ENCODE results near the gene POLR1D. TPM values are rescaled to one million over a fixed set of nuclear protein-coding genes. Genes with fewer than 3 reads are reported as not detected.

POLR1D gene
- total and polyA plus RNA-seq, 10 donors, result 64.2 to 134 (median 104) TPM

DNA sequence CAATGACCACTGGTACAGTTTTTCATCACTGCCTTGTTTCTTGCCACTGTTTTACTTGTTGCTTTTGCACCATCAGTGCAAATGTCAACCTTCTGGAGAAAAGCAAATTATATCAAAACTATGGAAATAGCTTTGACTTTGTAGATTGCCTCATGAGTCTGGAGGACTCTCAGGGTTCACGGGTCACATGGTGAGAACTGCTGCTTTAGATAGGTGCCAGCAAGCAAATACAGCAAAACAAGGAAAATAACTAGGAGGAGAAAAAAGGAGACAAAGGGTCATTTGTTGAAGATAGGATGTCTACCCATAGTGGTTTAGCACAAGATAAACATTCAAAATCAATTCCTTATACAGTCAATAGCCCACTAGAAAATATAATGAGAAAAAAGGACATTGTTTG lies 33.1 kb downstream of the POLR1D start:
- 94 to 100% (median 97%) methylated on average over 1 of the region's 1 CpG for WGBS, 5 donors
- H3K4me3 ChIP-seq, result no peak overlapping the region
- H3K27ac ChIP-seq, result no peak overlapping the region
- peaks cover 5 to 16% (median 14%) of the 10 kb centered on the region in 8 donors for H3K9me3 ChIP-seq
- no peaks in the 10 kb centered on the region for H3K4me1 ChIP-seq
- intact Hi-C loops (cut with DNase I; ENCODE audit: low total_unique reads), result no loop called here
- TF ChIP-seq, protein P1, sequence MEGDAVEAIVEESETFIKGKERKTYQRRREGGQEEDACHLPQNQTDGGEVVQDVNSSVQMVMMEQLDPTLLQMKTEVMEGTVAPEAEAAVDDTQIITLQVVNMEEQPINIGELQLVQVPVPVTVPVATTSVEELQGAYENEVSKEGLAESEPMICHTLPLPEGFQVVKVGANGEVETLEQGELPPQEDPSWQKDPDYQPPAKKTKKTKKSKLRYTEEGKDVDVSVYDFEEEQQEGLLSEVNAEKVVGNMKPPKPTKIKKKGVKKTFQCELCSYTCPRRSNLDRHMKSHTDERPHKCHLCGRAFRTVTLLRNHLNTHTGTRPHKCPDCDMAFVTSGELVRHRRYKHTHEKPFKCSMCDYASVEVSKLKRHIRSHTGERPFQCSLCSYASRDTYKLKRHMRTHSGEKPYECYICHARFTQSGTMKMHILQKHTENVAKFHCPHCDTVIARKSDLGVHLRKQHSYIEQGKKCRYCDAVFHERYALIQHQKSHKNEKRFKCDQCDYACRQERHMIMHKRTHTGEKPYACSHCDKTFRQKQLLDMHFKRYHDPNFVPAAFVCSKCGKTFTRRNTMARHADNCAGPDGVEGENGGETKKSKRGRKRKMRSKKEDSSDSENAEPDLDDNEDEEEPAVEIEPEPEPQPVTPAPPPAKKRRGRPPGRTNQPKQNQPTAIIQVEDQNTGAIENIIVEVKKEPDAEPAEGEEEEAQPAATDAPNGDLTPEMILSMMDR (IDR thresholded peaks at IDR 0.05 in 8 of 11, conservative IDR thresholded peaks at IDR 0.05 in 3 of 11), result no peak
- TF ChIP-seq POLR2AphosphoS5 (IDR thresholded peaks at IDR 0.05) (no peak), POLR2A (IDR thresholded peaks at IDR 0.05) (no peak)
- H3K27me3 ChIP-seq (replicated peaks in 1 of 7), result no peaks in the 10 kb centered on the region
- no peak for DNase-seq
- H3K36me3 ChIP-seq, result peaks cover 4 to 58% (median 19%) of the 10 kb centered on the region in 6 donors

DNA sequence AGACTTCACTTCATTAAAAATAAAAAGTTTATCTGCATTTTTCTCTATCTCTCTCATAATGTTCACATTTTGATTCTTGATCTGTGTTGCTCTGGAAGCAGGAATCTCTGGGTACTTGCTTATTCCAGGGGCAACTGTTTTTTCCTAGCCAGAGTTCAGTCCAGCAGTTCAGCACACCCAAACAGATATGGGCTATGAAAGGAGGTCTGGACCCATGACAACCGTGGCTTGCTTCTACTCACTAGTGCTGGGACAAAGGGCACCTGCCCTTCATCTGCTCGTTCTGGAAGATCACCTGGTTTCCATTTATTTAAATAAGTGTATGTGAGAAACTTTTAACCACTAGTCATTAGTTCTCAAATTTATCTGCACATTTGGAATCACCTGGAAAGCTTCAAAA lies 36.0 kb downstream of the POLR1D start:
- Histone ChIP-seq H3K9me3 (no peaks in the 10 kb centered on the region), H3K27me3 (replicated peaks in 1 of 7) (no peaks in the 10 kb centered on the region), H3K27ac (no peak overlapping the region), H3K4me3 (no peak overlapping the region), H3K36me3 (peaks cover 0 to 35% (median 8%) of the 10 kb centered on the region in 6 donors), H3K4me1 (no peaks in the 10 kb centered on the region)
- WGBS, 5 donors, result 86 to 94% (median 92%) methylated on average over 2 of the region's 2 CpGs
- TF ChIP-seq POLR2AphosphoS5 (IDR thresholded peaks at IDR 0.05) (no peak), POLR2A (IDR thresholded peaks at IDR 0.05) (no peak)
- TF ChIP-seq, protein P1 (IDR thresholded peaks at IDR 0.05 in 8 of 11, conservative IDR thresholded peaks at IDR 0.05 in 3 of 11), result no peak
- intact Hi-C loops (cut with DNase I; ENCODE audit: low total_unique reads), result no loop called here
- DNase-seq, result no peak

DNA sequence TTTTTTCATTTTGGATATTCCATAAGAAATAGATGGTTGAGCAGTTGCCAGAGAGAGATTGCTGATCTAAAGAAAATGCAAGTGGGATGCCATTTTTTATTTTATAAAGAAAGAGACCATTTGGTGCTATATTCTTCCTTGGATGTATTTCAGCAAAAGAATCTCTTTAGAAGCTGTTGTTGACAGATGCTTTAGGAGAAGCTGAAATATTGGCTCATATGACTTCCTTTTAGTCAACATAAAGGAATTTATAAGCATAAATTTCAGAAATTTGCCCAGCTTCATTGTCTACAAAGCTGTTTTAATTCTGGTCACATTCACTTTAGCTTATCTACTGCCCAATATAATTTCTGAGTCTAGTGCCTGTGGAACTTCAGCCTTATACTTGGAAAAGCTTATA lies 36.9 kb downstream of the POLR1D start:
- H3K4me1 ChIP-seq, result no peaks in the 10 kb centered on the region
- intact Hi-C loops (cut with DNase I; ENCODE audit: low total_unique reads), result no loop called here
- H3K4me3 ChIP-seq, result no peak overlapping the region
- H3K27ac ChIP-seq, result no peak overlapping the region
- DNase-seq, result no peak
- no peak for TF ChIP-seq POLR2AphosphoS5 (IDR thresholded peaks at IDR 0.05)
- TF ChIP-seq POLR2A (IDR thresholded peaks at IDR 0.05), result no peak
- TF ChIP-seq, protein P1 (IDR thresholded peaks at IDR 0.05 in 8 of 11, conservative IDR thresholded peaks at IDR 0.05 in 3 of 11), result no peak
- no peaks in the 10 kb centered on the region for H3K27me3 ChIP-seq (replicated peaks in 1 of 7)
- peaks cover 0 to 29% (median 8%) of the 10 kb centered on the region in 6 donors for H3K36me3 ChIP-seq
- no peaks in the 10 kb centered on the region for H3K9me3 ChIP-seq

DNA sequence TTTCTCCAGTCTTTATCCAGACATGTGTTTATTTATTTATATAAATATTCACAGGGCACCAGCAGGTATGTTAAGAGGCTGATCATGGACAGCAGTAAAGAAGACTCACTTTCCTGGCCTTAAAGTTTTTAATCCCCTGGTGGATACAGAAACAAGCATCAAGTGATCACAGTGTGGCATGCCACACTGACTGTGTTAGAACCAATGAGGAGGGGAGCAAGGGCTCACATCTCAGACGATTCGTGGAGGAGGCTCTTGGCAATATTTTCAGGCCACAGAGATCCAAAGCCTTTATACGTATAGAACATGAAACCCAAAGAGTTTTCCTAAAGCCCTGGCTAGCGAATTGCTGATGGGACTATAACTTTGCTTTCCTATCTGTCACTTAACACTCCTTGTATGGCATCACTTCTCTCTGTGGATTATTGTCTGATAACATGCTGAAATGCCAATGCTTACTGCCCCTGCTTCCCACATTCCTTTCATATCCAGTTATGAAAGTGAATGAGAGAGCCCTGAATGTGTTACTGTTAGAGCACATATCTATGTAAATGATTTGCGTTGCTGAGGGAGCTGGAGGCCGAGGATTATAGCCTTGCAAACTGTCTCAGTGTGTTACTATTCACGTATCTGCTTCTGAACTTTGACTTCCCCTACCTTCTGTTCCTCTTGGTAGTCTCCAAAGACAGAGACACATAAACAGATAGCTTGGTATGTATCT lies 37.6 kb downstream of the POLR1D start:
- no peaks in the 10 kb centered on the region for H3K9me3 ChIP-seq
- no peaks in the 10 kb centered on the region for H3K27me3 ChIP-seq (replicated peaks in 1 of 7)
- DNase-seq, result no peak
- H3K4me1 ChIP-seq, result no peaks in the 10 kb centered on the region
- H3K36me3 ChIP-seq, result peaks cover 0 to 24% (median 8%) of the 10 kb centered on the region in 6 donors
- no peak overlapping the region for H3K4me3 ChIP-seq
- intact Hi-C loops (cut with DNase I; ENCODE audit: low total_unique reads), result no loop called here
- no peak for TF ChIP-seq POLR2A (IDR thresholded peaks at IDR 0.05)
- TF ChIP-seq, protein P1 (IDR thresholded peaks at IDR 0.05 in 8 of 11, conservative IDR thresholded peaks at IDR 0.05 in 3 of 11), result no peak
- no peak for TF ChIP-seq POLR2AphosphoS5 (IDR thresholded peaks at IDR 0.05)
- WGBS, 5 donors, result 81 to 92% (median 82%) methylated on average over 7 of the region's 7 CpGs
- H3K27ac ChIP-seq, result no peak overlapping the region

Measured in spleen (tissue), 11 donors.